OCI-LY3 (cell line): ENCODE results near the gene SMCR8.

Experiments
- CTCF ChIP-seq: fragments of 200-600, 300-600 bp; sonication (generic); IDR thresholded peaks from 2 replicates; pipeline ENCODE4 v1.5.1; 2014; ENCODE audit warnings: antibody characterized with exemption, low read length, low read depth
- EZH2phosphoT487 ChIP-seq: fragments of 200-600 bp; shearing (Covaris generic); IDR thresholded peaks from 2 replicates; pipeline ENCODE4 v1.6.1; 2018; ENCODE audit warnings: antibody characterized with exemption, mixed run types, low read depth

GRCh38 chr17:18278867-18279266, 36.2 kb upstream of the SMCR8 start:
- TF ChIP-seq CTCF (no peak), EZH2phosphoT487 (no peak)
